HG03571 (cell line): Measurements from ENCODE around the gene KMT2B.
A peak's percentile ranks its signal among the peaks of the same experiment; 100 is the strongest.
"Not testable (repeated sequence)": the region's sequence is repeated elsewhere in the genome, so short reads cannot be mapped to it uniquely, and the experiment has no call there.

ENCODE experiments used
- ATAC-seq: cut with Tn5 transposase; IDR thresholded peaks from one replicate; pipeline ENCODE4 v1.9.1; 2021; ENCODE audit not compliant: unreplicated experiment

KMT2B gene

DNA sequence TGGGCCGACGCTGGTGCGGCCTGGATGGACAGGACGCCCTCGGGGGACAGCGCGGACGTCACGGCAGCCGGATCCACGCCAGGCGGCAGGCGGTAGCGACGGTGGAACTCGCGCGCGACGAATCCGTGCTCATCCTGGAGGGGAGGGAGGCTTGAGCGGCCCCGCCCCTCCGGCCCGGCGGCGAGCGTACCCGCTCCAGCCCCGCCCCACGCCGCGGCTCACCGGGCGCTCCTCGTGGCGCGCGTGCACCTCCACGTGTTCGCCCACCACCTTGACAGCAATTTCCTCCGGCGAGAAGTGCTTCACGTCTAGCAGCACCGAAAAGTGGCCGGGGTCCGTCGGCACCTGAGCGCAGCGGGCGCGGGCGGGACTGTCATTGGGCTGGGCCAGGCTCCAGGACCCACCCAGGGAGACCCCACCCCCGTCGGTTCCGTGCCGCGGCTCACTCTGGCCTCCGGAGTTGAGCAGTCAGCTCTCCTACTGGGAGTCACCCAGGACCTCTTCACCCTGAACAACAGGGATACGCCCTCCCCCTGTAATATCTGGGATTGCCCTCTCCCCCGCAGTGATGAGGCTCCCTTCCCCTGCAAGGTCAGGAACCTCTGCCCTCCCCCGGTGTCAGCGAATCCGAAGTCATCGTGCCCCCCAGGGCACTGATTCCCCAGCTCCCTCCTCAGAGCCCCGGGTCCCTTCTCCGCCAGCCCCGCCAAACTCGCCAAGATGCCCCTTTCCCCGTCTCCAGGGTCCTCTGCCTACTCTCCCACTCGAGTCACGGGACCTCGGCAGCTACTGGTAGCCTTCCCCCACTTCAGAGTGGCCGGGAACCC lies 38.0 kb downstream of the KMT2B start:
- no peak for ATAC-seq

DNA sequence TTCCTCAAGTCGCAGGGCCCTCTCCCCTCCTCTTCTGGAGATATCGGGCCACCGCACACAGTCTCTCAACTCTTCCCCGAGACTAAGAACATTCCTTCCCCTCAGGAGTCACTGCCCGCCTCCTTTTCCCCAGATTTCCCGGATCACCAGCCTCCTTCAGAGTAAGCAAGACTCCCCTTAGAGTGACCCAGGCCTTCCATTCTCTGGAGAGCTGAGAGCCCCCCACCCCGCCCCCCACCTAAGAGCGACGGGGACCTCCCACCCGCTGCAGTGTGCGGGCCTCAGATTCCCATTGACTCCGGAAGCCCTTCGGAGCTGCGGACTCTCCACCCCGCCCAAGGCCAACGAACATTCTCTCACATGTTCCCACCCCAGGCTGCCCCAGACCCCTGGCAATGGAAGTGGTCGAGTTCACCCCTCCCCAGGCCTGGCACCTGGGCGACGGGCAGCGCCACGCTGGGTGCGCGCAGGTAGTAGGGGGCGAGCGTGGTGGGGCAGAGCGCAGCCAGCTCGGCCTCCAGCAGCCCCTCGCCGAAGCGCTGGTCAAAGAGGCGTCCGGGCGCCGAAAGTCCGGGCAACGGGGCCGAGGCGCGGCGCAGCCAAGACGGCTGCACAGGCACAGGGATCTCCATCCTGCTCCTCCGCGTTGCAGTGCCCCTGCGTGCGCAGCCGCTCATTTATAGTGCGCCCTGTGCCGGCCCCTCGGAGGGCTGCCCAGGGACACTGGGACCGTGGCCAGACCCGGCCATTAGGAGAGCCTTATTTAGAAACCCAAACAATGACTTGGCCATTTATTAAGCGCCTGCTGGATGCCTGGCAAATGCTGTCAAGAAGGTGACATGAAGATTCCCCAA lies 38.8 kb downstream of the KMT2B start, which contains the start of gene HSPB6:
TSS of gene HSPB6 (minus strand) at position 653 of the 854 bp plus-strand sequence. CDS start at position 632, 21 bp downstream.
- no peak for ATAC-seq

DNA sequence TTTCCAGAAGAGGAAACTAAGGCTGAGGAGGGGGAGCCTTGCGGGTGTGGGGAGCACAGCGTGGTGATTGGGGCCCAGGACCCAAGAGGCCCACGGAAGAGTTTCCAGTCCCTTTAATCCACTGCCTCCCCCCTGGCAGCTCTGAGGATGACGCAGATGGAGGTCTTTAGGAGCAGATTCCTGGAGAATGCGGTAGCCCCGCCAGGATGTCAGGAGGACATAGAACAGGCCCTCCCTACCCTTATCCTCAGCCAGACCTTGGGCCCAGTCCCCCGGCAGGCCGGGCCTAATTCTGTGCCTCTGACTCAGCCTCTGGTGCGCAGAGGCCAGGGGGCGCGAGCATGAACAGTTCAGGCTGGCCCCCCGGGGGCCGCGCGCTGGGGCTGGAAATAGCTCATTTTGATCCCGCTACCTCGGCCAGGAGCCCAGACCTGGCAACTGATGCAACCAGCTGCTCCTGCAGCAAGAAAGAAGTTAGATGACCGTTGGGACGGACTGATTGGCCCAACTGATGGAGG lies 39.5 kb downstream of the KMT2B start:
- ATAC-seq: no peak

DNA sequence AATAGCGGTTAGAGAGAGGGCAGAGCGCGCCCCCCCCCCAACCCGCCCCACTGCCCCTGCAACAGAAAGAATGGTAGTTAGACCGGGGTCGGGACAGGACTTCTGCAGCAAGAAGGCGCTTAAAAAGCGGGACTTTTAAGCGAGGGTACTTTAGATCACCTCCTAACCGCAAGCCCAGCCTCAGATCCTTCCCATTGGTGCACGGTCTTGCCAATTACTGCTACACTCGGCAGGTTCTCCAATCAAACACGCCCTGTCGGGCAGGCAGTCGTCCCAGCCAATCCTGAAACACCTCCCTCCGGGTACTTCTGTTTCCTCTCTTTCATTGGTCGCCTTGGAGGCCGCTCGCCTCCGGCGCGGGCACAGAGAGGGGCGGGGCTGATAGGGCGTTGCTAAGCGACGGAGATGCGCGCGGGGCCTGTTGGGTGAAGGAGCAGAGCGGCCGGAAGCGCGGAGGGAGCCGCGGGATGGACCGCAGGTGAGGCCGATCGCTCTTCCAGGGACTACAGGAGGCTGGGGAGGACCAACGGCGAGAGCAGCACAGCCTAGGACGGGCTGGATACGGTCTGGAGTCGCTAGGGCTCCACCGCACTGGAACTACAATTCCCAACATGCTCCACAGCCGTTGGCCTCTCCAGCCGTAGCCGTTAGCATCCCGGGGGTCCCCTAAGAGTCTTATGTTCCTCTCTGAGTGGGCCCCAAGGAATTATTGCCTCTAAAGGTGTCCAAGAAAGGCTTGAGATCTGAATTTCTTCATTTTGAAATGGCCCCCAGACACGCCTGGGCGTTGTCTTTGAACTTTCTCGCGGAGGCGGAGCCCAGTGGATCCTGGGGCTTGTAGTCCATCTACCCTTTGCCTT lies 40.2 kb downstream of the KMT2B start, which contains the start of gene PROSER3:
TSS of gene PROSER3 (plus strand) at position 428 of the 860 bp plus-strand sequence. CDS start at position 468, 40 bp downstream.
- ATAC-seq: peak; percentile 83

DNA sequence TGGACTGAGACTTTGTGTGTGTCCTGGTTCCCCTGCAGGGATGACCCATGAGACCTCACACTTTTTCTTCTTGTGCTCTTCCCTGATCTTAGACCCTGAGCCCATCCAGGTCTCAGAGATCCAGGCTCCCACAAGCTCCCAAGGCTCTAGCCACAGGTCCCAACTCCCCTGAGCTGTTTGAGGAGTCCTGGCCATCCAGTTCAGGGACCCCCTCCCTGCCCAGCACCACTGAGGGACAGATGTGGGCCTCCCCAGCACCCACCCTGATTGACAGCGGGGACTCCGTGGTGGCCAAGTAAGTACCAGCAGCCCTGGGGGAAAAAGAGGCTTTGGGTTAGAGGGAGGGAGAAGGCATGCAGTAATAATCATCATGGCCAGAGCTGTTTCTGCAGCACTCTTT lies 41.9 kb downstream of the KMT2B start:
- no peak for ATAC-seq

DNA sequence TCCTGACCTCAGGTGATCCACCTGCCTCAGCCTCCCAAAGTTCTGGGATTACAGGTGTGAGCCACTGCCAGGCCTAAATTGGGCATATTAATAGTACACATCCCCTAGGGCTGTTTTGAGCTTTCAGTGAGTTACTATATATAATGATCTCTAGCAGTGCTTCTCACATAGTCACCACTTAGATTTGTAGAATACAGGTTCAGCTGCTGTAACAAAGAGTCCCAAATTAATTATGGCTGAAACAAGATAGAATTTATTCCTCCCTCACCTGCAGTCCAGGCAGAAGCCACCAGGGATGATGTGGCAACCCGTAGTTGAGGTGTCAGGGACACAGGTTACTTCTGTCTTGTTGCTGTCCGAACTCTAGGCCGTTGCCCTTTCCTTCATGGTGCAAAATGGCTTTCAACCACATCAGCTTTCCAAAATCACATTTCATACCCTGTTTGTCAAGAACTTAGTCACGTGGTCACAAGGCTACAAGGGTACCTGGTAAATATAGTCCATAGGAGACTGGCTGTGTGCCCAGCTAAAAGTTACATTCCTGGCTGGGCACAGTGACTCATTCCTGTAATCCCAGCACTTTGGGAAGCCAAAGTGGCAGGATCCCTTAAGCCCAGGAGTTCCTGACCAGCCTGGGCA lies 43.0 kb downstream of the KMT2B start:
- no peak for ATAC-seq

DNA sequence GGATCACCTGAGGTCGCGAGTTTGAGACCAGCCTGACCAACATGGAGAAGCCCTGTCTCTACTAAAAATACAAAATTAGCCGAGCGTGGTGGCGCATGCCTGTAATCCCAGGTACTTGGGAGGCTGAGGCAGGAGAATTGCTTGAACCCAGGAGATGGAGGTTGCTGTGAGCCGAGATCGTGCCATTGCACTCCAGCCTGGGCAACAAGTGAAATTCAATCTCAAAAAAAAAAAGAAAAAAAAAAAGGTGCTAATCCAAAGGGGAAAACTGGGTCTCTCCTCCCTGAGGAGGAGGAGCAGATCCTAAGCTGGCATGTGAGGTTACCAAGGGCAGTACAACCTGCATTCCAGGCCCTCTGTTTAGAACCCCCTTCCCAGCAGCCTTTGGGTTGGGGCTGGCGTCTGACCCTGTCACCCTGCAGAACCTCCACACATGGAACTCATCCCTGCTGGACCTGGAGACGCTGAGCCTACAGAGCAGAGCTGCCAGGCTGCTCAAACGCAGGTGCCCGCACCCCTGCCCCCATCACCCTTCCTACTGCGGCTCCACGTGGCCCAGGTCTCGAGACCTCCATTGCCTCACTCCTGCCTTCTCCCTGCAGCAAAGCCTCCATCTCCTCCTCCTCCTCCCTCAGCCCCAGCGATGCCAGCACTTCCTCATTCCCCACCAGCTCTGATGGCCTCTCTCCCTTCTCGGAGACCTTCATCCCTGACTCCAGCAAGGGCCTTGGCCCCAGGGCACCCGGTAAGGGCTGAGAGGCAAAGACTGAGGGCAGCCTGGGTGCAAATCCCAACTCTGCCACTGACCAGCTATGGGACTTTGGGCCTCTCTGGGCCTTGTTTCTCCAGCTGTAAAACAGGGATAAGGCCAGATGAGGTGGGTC lies 46.9 kb downstream of the KMT2B start:
- ATAC-seq: no peak

DNA sequence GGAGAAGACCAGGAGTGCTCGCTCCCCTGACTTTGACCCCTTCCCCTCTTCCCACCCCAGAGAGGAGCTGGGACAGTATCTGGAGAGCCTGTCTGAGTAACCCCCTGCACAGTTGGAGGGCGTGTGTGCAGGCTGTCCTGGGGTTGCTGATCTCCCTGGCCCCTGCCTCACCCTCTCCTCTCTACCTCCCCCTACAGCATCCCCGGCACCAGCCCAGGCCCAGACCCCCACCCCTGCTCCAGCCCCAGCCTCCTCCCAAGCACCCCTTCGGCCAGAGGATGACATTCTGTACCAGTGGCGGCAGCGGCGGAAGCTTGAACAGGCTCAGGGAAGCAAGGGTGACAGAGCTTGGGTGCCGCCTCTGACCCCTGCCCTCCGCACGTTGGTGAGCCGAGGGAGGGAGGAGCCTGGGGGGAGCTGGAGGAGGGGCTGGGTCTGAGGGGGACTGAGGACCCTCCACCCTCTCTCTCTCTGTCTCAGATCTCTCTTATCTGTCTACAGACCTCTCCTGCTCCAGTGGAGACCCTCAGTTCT lies 48.8 kb downstream of the KMT2B start:
- ATAC-seq: no peak

DNA sequence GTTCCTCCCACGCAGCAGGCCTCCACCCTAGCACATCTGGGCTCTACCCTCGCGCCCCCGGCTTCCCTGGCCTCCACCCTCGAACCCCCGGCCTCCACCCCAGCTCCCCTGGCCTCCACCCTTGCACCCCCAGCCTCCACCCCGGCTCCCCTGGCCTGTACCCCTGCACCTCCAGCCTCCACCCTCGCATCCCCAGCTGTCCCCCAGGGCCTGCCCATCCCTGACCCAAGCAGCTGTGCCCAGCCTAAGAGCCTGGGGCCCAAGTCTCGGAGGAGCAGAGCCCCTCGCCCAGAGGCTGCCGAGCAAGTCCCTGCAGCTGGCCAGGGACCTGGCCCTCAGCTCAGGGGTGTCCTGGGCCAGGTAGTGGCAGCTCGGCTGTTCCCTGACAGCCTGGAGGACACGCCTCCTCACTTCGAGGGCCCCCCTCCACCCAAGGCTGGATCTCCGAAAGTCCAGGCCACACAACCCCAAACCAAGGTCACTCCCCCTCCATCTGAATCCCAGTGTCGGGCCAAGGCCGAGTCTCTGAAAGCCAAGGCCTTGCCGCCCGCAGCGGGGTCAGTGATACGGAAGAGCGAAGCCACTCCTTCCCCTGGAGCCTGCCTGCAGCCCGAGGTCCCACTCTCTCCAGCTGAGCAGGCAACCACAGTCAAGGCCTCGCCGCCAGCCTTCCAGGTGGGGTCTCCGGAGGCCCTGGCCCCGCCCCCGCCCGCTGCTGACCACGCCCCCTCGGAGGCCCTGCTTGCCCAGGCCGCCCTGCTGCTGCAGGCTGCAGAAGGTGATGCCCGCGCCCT lies 49.7 kb downstream of the KMT2B start:
- no peak for ATAC-seq

DNA sequence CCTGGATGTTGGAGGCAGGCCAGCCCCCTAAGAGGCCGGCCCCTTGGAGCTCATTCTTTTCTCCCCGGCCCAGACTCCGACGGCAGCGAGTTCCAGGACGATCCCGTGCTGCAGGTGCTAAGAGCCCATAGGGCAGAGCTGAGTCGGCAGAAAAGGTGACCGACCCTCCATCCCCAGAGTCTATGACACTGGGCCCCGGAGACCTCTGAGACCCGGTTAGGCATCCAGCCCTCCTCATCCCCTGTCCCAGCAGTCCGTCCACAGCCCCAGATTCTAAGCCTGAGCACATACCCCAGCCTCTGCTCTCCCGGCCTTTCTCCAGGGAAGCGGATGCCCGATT lies 50.2 kb downstream of the KMT2B start:
- no peak for ATAC-seq

DNA sequence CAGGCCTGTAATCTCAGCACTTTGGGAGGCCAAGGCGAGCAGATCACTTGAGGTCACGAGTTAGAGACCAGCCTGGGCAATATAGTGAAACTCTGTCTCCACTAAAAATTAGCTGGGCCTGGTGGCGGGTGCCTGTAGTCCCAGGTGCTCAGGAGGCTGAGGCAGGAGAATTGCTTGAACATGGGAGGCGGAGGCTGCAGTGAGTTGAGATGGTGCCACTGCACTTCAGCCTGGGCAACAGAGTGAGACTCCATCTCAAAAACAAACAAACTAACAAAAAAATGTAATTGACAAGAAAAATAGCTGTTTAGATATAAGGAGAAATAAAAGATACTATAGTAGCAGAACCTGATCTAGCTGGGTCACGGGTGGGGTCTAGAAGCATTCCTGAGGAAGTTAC lies 54.6 kb downstream of the KMT2B start:
- not testable (repeated sequence) for ATAC-seq

DNA sequence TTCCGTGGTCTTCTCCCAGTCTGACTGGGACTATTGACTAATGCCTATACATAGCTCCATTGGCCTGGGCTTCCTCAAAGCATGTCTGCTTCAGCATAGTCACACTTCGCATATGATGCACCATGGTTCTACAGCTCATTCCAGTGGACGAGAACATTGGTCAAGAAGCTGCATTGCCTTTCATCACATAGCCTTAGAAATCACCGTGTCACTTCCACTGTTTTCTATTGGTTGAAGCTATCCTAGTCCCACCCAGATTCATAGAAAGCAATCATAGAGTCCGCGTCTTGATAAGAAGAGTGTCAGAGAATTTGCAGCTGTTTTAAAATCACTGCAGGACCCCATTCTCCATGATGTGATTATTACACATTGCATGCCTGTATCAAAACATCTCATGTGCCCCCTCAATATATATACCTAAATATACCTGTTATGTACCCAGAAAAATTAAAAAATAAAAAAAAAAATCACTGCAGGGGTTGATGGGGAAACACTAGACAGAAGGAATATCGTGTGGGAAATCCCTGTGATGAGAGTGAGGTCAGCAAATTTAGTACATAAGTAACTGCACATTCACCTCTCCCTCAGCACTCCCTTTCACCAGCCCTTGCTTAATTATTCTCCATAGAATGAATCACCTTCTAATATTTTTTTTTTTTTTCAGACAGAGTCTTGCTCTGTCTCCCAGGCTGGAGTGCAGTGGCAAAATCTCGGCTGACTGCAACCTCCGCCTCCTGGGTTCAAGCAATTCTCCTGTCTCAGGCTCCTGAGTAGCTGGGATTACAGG lies 55.4 kb downstream of the KMT2B start:
- ATAC-seq: no peak

DNA sequence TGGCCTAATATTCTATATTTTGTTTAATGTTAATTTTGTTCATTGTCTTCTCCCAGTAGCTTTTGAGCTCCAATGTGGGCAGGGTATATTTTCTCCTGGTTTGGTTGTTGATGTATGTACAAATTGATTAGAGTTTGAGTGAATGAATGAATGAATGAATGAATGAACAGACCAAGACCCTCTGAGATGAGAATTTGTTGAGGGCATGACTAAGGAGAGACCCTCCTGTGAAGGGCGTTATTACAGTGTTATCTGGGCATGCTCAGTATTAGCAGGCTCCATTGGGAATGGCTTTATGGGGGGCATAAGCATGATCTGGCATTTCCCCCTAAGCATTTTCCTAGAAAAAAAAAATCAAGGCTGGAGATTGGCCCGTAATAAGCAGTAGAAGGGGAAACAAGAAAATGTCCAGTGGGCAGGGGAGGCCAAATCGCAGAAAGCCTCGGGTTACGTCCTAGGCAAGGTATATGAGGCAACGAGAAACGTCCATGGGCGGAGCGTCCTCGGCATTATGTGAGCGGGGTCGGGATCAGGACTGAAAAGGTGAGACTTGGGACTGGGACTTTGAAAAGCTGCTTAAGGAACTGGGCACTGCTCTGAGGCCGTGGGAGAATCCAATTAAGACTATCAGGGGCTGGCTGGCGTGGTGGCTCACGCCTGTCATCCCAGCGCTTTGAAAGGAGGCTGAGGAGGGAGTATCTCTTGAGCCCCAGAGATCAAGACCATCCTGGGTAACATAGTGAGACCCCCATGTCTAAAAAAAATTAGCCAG lies 56.7 kb downstream of the KMT2B start:
- ATAC-seq: no peak

DNA sequence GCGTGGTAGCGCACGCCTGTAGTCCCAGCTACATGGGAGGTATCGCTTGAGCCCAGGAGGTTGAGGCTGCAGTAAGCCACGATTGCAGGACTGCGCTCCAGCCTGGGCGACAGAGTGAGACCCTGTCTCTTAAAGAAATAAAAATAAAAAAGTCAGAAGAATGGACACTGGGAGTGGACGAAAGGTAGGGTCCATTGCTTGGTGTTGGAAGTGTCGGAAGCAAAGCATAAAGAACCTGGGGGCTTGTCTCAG lies 57.2 kb downstream of the KMT2B start:
- no peak for ATAC-seq

DNA sequence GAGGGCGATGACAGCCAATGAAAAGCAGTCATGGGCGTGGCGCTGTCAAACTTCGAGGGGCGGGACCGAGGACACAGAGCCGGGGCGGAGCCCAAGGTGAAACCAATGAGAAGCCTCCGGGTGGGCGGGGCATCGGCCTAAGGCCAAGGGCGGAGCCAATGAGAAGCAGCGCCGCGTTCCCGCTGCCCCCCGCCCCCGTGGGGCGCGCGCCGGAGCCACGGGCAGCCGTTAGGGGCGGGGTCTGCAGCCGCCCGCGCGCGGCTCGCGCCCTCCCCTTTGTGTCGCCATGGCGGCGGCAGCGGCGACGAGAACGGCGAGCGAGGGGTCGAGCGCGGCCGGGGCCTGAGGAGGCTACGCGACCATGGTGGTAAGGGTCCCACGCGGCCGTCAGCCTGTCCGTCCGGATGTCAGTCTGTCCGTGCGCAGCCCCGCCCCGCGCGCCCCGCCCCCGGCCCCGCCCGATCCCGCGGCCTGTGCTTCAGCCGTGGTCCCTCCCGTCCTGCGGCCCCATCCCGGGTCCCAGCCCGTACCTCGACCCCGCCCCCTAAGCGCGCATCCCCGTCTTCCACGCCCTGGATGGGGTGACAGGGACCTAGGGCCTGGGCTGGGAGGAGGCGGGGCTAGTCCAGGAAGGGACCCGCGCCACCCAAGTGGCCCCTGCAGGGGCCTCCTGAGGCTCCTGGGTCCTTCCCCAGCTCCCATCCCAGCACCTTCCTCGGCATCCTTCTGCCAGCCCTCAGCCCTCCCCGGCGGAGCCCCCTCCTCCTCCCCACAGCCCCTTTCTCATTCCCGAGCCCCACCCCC lies 57.7 kb downstream of the KMT2B start, which contains the start of gene ARHGAP33:
TSS of gene ARHGAP33 (plus strand) at position 267 of the 804 bp plus-strand sequence. CDS start at position 362, 95 bp downstream.
- peak; percentile 78 for ATAC-seq
